B cell (primary cell): ENCODE measurements around the gene THBS2. TPM values are rescaled to one million over a fixed set of nuclear protein-coding genes. Genes with fewer than 3 reads are reported as not detected.

ENCODE experiments used
- ATAC-seq: fragments of 200-7000 bp; cut with Tn5 transposase; one replicate; pipeline ENCODE4 v1.10.0; 2021; ENCODE audit warnings: low read depth, mild to moderate bottlenecking, moderate number of reproducible peaks, moderate library complexity
- CTCF ChIA-PET: fragments of 350-600 bp; sonication (Branson Sonifier 250); formaldehyde crosslinking; loops from one replicate; lab custom pipeline; 2021; ENCODE audit warnings: antibody characterized with exemption, inconsistent platforms; lab: Charles Lee
- POLR2A ChIA-PET: fragments of 350-600 bp; sonication (Branson Sonifier 250); formaldehyde crosslinking; loops from one replicate; lab custom pipeline; 2021; ENCODE audit warnings: antibody characterized with exemption; lab: Charles Lee
- DNase-seq: peaks from one replicate; pipeline ENCODE4 v3.0.0; 2013
- H2AFZ ChIP-seq: 2 replicates; pipeline ENCODE4 v1.6.1; 2012; ENCODE audit warnings: mild to moderate bottlenecking, low read depth, low read length; ENCODE audit not compliant: insufficient read depth, poor library complexity, severe bottlenecking
- H3K27ac ChIP-seq, 2 donors: 1 replicate in 1 of 2; 2 replicates in 1 of 2; pipeline ENCODE4 v1.5.1; 2012 to 2013; ENCODE audit warnings: low read length in 2 of 2, mild to moderate bottlenecking in 2 of 2, moderate library complexity in 1 of 2
- H3K27me3 ChIP-seq, 4 experiments: fragments of 200-600 bp in 1 of 4; sonication (generic) in 1 of 4; replicated peaks in 1 of 4; 1 replicate in 2 of 4; 2 replicates in 2 of 4; pipeline versions ENCODE4 v1.6.1 to v1.7.0; 2013 to 2016; ENCODE audit warnings: low read length in 3 of 4, mild to moderate bottlenecking in 2 of 4, mixed read lengths in 1 of 4, moderate library complexity in 1 of 4; ENCODE audit not compliant: insufficient read depth in 4 of 4, control insufficient read depth in 3 of 4; ENCODE audit errors: control extremely low read depth in 1 of 4
- H3K36me3 ChIP-seq, 2 experiments: replicated peaks in 1 of 2; 1 replicate in 1 of 2; 2 replicates in 1 of 2; pipeline versions ENCODE4 v1.6.1 to v1.7.1; 2013; ENCODE audit warnings: low read length in 1 of 2; ENCODE audit not compliant: insufficient read depth in 2 of 2, control insufficient read depth in 1 of 2; ENCODE audit errors: control extremely low read depth in 1 of 2, extremely low read depth in 1 of 2
- H3K4me1 ChIP-seq, 2 donors: fragments of 200-600 bp in 1 of 2; sonication (generic) in 1 of 2; 1 replicate in 1 of 2; 2 replicates in 1 of 2; pipeline versions ENCODE4 v1.5.1 to v1.6.1; 2013 to 2017; ENCODE audit warnings: low read length in 2 of 2; ENCODE audit not compliant: control insufficient read depth in 2 of 2, insufficient read depth in 2 of 2
- H3K4me2 ChIP-seq: replicated peaks from 2 replicates; pipeline ENCODE3; 2012; ENCODE audit warnings: mild to moderate bottlenecking, low read depth, low read length; ENCODE audit not compliant: poor library complexity, severe bottlenecking
- H3K4me3 ChIP-seq, 5 experiments: fragments of 200-600 bp in 1 of 5; sonication (generic) in 1 of 5; 1 replicate in 3 of 5; 2 replicates in 2 of 5; pipeline versions ENCODE4 v1.5.1 to v1.7.0; 2011 to 2016; ENCODE audit warnings: low read length in 4 of 5, mild to moderate bottlenecking in 4 of 5, low read depth in 2 of 5, control low read depth in 1 of 5, moderate library complexity in 1 of 5; ENCODE audit not compliant: insufficient read depth in 1 of 5; ENCODE audit errors: control extremely low read depth in 1 of 5, extremely low read depth in 1 of 5
- H3K79me2 ChIP-seq: fragments of 200-600 bp; sonication (generic); one replicate; pipeline ENCODE4 v1.6.0; 2016; ENCODE audit warnings: low read length; ENCODE audit not compliant: control insufficient read depth, insufficient read depth
- H3K9ac ChIP-seq: fragments of 200-600 bp; sonication (generic); 2 replicates; pipeline ENCODE4 v1.6.1; 2017; ENCODE audit warnings: mild to moderate bottlenecking, low read length, moderate library complexity
- H3K9me3 ChIP-seq, 3 donors: one replicate each; pipeline versions ENCODE4 v1.6.1 to v1.7.1; 2013; ENCODE audit warnings: low read length in 2 of 3; ENCODE audit not compliant: control insufficient read depth in 2 of 3, insufficient read depth in 1 of 3; ENCODE audit errors: control extremely low read depth in 1 of 3
- H4K20me1 ChIP-seq: 2 replicates; pipeline ENCODE4 v1.6.0; 2012; ENCODE audit warnings: mild to moderate bottlenecking, low read length; ENCODE audit not compliant: insufficient read depth, control insufficient read depth, poor library complexity, severe bottlenecking
- H3K27ac Mint-ChIP-seq: one replicate; pipeline ENCODE4 v1.8.0; 2021; ENCODE audit warnings: mixed read lengths
- H3K27me3 Mint-ChIP-seq: one replicate; pipeline ENCODE4 v1.8.0; 2021; ENCODE audit warnings: mixed read lengths
- H3K4me1 Mint-ChIP-seq: one replicate; pipeline ENCODE4 v1.8.0; 2021; ENCODE audit warnings: mixed read lengths
- H3K4me3 Mint-ChIP-seq: one replicate; pipeline ENCODE4 v1.8.0; 2021; ENCODE audit warnings: mixed read lengths
- H3K9me3 Mint-ChIP-seq: one replicate; pipeline ENCODE4 v1.8.0; 2022; ENCODE audit warnings: mixed read lengths; ENCODE audit not compliant: insufficient read depth
- EZH2 ChIP-seq: IDR thresholded peaks from 2 replicates; pipeline ENCODE4 v1.6.1; 2012; ENCODE audit warnings: borderline replicate concordance, low read depth, mild to moderate bottlenecking, moderate library complexity, low read length; ENCODE audit not compliant: insufficient read depth, poor library complexity, severe bottlenecking
- WGBS: methylation state at CpG from one replicate; pipeline ENCODE4 v1.1.5; 2013; ENCODE audit warnings: missing lambda C conversion rate; ENCODE audit not compliant: insufficient coverage; 5-methylcytosine and 5-hydroxymethylcytosine counted together
- intact Hi-C: fragments of 100-400 bp; cut with micrococcal nuclease; formaldehyde crosslinking; loops from one replicate; pipeline ENCODE4 v1.10.0; 2022
- polyA plus RNA-seq: library from polyadenylated mRNA; depleted of rRNA; stranded (reverse); fragments of >200 nt; gene quantifications from 2 replicates; pipeline ENCODE4 v1.2.3, GENCODE V29; 2012
- total RNA-seq, 2 donors: library from RNA; stranded (reverse); fragments of 120-200 nt in 1 of 2; gene quantifications; 1 replicate in 1 of 2; 2 replicates in 1 of 2; pipeline versions ENCODE4 v1.2.3 to v1.2.4, GENCODE V29; 2013 to 2022
- TF ChIP-seq, protein P1 (sequence below): fragments of 200-600 bp; IDR thresholded peaks from one replicate; pipeline ENCODE4 v1.8.0; 2022; ENCODE audit warnings: antibody characterized with exemption, mild to moderate bottlenecking

THBS2 gene
- total and polyA plus RNA-seq, 2 donors (not counting 1 experiment from before 2014, with no cell fraction given) = not detected

DNA sequence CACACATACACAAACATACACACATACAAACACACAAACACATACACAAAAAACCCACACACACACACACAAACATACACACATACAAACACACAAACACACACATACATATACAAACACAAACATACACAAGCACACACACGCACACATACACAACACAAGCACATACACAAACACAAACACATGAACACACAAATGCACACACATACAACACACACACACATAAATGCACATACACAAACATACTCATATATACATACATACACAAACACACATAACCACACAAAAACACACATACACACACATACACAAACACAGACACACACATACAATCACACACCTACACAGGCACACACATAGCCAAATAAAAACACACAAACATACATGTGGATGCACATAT, 30.3 kb upstream of the THBS2 start:
- no peaks in the 10 kb centered on the region for H3K79me2 ChIP-seq
- H3K9ac ChIP-seq = no peak overlapping the region
- no peak for DNase-seq
- H3K9me3 ChIP-seq = peaks cover 0 to 2% (median 0%) of the 10 kb centered on the region in 3 donors
- no peaks in the 10 kb centered on the region for H4K20me1 ChIP-seq
- no peaks in the 10 kb centered on the region for H3K27me3 ChIP-seq
- no peaks in the 10 kb centered on the region for H3K36me3 ChIP-seq
- Mint-ChIP-seq H3K27me3 (no peaks in the 10 kb centered on the region), H3K4me1 (no peaks in the 10 kb centered on the region), H3K9me3 (no peaks in the 10 kb centered on the region), H3K4me3 (no peak overlapping the region), H3K27ac (no peak overlapping the region)
- ChIA-PET POLR2A (no interaction called here), CTCF (no interaction called here)
- H3K4me3 ChIP-seq = no peak overlapping the region
- no peak overlapping the region for H3K27ac ChIP-seq
- TF ChIP-seq EZH2 = no peak
- TF ChIP-seq, protein P1, sequence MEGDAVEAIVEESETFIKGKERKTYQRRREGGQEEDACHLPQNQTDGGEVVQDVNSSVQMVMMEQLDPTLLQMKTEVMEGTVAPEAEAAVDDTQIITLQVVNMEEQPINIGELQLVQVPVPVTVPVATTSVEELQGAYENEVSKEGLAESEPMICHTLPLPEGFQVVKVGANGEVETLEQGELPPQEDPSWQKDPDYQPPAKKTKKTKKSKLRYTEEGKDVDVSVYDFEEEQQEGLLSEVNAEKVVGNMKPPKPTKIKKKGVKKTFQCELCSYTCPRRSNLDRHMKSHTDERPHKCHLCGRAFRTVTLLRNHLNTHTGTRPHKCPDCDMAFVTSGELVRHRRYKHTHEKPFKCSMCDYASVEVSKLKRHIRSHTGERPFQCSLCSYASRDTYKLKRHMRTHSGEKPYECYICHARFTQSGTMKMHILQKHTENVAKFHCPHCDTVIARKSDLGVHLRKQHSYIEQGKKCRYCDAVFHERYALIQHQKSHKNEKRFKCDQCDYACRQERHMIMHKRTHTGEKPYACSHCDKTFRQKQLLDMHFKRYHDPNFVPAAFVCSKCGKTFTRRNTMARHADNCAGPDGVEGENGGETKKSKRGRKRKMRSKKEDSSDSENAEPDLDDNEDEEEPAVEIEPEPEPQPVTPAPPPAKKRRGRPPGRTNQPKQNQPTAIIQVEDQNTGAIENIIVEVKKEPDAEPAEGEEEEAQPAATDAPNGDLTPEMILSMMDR = no peak
- intact Hi-C loops = no loop called here
- 93% methylated on average over 1 of the region's 1 CpG for WGBS
- H3K4me1 ChIP-seq = no peaks in the 10 kb centered on the region
- H2AFZ ChIP-seq = no peak overlapping the region
- ATAC-seq = no peak
- H3K4me2 ChIP-seq = no peak overlapping the region

- H2AFZ ChIP-seq = no peak overlapping the region
- H3K27ac Mint-ChIP-seq = no peak overlapping the region
- H3K4me1 Mint-ChIP-seq = no peaks in the 10 kb centered on the region
- TF ChIP-seq EZH2 = no peak
- TF ChIP-seq, protein P1 = no peak
- POLR2A ChIA-PET = no interaction called here
- no peaks in the 10 kb centered on the region for H3K9me3 Mint-ChIP-seq
- H3K27me3 Mint-ChIP-seq = no peaks in the 10 kb centered on the region
- 93% methylated on average over 15 of the region's 15 CpGs for WGBS
- H3K9ac ChIP-seq = no peak overlapping the region
- peaks cover 0 to 2% (median 0%) of the 10 kb centered on the region in 3 donors for H3K9me3 ChIP-seq
- H3K4me3 Mint-ChIP-seq = no peak overlapping the region
- no peak overlapping the region for H3K4me3 ChIP-seq
- H3K36me3 ChIP-seq = no peaks in the 10 kb centered on the region
- CTCF ChIA-PET = no interaction called here
- ATAC-seq (no peak), DNase-seq (no peak)
- no peaks in the 10 kb centered on the region for H3K4me1 ChIP-seq
- no peaks in the 10 kb centered on the region for H3K79me2 ChIP-seq
- intact Hi-C loops = no loop called here
- H3K27ac ChIP-seq = no peak overlapping the region
- H4K20me1 ChIP-seq = no peaks in the 10 kb centered on the region
- no peaks in the 10 kb centered on the region for H3K27me3 ChIP-seq
- no peak overlapping the region for H3K4me2 ChIP-seq
Measured at GRCh38 chr6:169282043-169282442, 28.4 kb upstream of the THBS2 start.
